Osteoblast (primary cell): ENCODE results near the gene IL6ST. TPM values are rescaled to one million over a fixed set of nuclear protein-coding genes. Genes with fewer than 3 reads are reported as not detected.

Experiments used
- DNase-seq: peaks from one replicate; pipeline ENCODE4 v3.0.0; 2011; ENCODE audit warnings: low spot score, mixed read lengths; ENCODE audit not compliant: insufficient read length; ENCODE audit errors: missing footprints
- H2AFZ ChIP-seq: 2 replicates; pipeline ENCODE4 v1.6.0; 2011; ENCODE audit warnings: mild to moderate bottlenecking, low read length
- H3K27ac ChIP-seq: 2 replicates; pipeline ENCODE4 v1.5.1; 2011; ENCODE audit warnings: mild to moderate bottlenecking, low read depth, low read length, moderate library complexity
- H3K27me3 ChIP-seq: 2 replicates; pipeline ENCODE4 v1.6.0; 2012; ENCODE audit warnings: mild to moderate bottlenecking, control low read depth, inconsistent platforms, low read length, moderate library complexity; ENCODE audit not compliant: insufficient read depth
- H3K36me3 ChIP-seq: 2 replicates; pipeline ENCODE4 v1.5.1; 2011; ENCODE audit warnings: mild to moderate bottlenecking, low read length, control low read depth, moderate library complexity; ENCODE audit not compliant: insufficient read depth
- H3K4me1 ChIP-seq: 2 replicates; pipeline ENCODE4 v1.5.1; 2011; ENCODE audit warnings: mild to moderate bottlenecking, low read length, control low read depth, moderate library complexity; ENCODE audit not compliant: insufficient read depth
- H3K4me2 ChIP-seq: 2 replicates; pipeline ENCODE4 v1.6.0; 2011; ENCODE audit warnings: mild to moderate bottlenecking, low read length; ENCODE audit not compliant: insufficient read depth
- H3K4me3 ChIP-seq: fragments of 200-600 bp; sonication (generic); 3 replicates; pipeline ENCODE4 v1.5.1; 2012; ENCODE audit warnings: mild to moderate bottlenecking, low read length, inconsistent platforms; ENCODE audit not compliant: insufficient read depth
- H3K79me2 ChIP-seq: 2 replicates; pipeline ENCODE4 v1.6.0; 2012; ENCODE audit warnings: mild to moderate bottlenecking, low read length, control low read depth, inconsistent platforms; ENCODE audit not compliant: insufficient read depth
- H3K9me3 ChIP-seq: 2 replicates; pipeline ENCODE4 v1.5.1; 2011; ENCODE audit warnings: low read depth, low read length, control low read depth
- H4K20me1 ChIP-seq: 2 replicates; pipeline ENCODE4 v1.6.0; 2012; ENCODE audit warnings: mild to moderate bottlenecking, low read length, control low read depth; ENCODE audit not compliant: insufficient read depth
- total RNA-seq: library from RNA; depleted of rRNA; stranded (reverse); fragments of >200 nt; gene quantifications from 2 replicates; pipeline ENCODE4 v1.2.3, GENCODE V29; 2012
- TF ChIP-seq, protein P1 (sequence below): IDR thresholded peaks from 2 replicates; pipeline ENCODE4 v1.5.1; 2011; ENCODE audit warnings: mild to moderate bottlenecking, low read depth, low read length, moderate library complexity; ENCODE audit errors: extremely low read depth

The IL6ST gene
- total RNA-seq, 1 donor = 804 TPM

DNA sequence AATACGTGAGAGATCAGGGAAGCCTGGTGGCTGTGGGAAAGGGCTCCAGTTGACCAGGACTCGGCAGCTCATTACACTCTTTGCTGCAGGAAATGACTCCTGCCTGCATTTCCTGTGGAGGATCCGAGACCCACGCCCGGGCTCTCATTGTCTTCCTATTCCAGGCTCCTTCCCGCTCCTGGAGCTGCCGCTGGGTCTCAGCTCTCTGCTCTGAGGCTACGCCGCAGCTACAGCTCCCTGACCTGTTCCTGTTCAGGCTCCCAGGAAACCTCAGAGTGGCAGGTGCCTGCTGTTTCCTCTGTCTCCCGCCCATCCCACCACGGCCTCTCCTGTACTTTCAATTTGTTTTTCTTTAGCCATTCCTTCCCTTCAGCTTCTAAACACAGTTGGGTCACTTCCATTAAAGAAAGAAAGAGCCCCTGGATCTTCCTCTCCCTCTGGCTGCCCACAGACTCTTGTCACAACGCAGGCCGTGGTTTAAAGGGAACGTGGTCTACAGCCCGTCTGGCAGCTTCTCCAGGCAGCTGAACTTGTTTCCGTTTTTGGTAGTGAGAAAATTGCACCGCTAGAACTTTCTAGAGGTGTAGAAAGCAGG is 71.5 kb downstream of the IL6ST start:
- Histone ChIP-seq H3K4me1 (peaks cover 5% of the 10 kb centered on the region), H3K36me3 (no peaks in the 10 kb centered on the region), H4K20me1 (no peaks in the 10 kb centered on the region), H3K4me2 (peak overlapping the region; percentile 80), H3K79me2 (no peaks in the 10 kb centered on the region), H3K9me3 (no peaks in the 10 kb centered on the region), H3K27ac (no peak overlapping the region), H2AFZ (peak overlapping the region; percentile 94), H3K27me3 (no peaks in the 10 kb centered on the region), H3K4me3 (peak overlapping the region; percentile 66)
- TF ChIP-seq, protein P1, sequence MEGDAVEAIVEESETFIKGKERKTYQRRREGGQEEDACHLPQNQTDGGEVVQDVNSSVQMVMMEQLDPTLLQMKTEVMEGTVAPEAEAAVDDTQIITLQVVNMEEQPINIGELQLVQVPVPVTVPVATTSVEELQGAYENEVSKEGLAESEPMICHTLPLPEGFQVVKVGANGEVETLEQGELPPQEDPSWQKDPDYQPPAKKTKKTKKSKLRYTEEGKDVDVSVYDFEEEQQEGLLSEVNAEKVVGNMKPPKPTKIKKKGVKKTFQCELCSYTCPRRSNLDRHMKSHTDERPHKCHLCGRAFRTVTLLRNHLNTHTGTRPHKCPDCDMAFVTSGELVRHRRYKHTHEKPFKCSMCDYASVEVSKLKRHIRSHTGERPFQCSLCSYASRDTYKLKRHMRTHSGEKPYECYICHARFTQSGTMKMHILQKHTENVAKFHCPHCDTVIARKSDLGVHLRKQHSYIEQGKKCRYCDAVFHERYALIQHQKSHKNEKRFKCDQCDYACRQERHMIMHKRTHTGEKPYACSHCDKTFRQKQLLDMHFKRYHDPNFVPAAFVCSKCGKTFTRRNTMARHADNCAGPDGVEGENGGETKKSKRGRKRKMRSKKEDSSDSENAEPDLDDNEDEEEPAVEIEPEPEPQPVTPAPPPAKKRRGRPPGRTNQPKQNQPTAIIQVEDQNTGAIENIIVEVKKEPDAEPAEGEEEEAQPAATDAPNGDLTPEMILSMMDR = no peak
- DNase-seq = no peak

DNA sequence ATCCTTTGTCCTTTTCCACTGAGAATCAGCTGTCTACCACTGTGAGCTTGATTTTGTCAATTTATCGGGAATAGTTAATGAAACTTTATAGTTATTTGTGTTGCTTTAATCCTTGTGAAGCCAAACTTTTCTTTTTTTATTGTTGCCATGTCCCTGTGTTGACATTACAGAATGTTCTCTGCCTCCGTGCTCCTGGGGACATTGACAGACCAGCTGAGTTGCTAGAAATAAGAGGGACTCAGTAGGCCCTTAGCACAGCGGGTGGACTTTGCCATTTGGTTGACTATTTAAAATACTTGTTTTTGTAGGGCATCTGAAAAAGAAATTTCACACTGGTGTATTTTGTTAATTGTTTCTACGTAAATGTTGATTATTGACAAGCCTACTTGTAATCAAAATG is 73.1 kb downstream of the IL6ST start:
- peaks cover 5% of the 10 kb centered on the region for H3K4me1 ChIP-seq
- no peaks in the 10 kb centered on the region for H4K20me1 ChIP-seq
- TF ChIP-seq, protein P1 = no peak
- no peak for DNase-seq
- no peaks in the 10 kb centered on the region for H3K9me3 ChIP-seq
- no peaks in the 10 kb centered on the region for H3K79me2 ChIP-seq
- no peak overlapping the region for H3K27ac ChIP-seq
- no peaks in the 10 kb centered on the region for H3K27me3 ChIP-seq
- no peak overlapping the region for H3K4me2 ChIP-seq
- H3K36me3 ChIP-seq = no peaks in the 10 kb centered on the region
- H3K4me3 ChIP-seq = no peak overlapping the region
- H2AFZ ChIP-seq = no peak overlapping the region

DNA sequence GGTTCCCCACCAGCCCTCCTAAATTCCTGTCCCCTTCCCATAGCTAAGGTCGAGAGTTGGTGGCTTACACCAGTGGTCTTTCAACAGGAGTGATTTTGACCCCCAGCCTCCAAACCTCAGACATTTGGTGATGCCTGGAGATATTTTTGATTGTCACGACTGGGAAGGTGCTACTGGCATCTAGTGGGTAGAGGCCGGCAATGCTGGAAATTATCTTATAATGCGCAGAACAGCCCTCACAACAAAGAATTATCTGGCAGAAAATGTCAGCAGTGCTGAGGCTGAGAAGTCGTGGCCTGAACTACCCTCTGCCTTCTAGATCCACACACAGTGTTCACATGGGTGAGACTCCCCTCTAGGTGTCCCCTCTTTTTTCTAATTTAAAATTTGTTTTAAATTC is 74.0 kb downstream of the IL6ST start:
- Histone ChIP-seq H2AFZ (peak overlapping the region; percentile 26), H3K27ac (no peak overlapping the region), H3K4me2 (no peak overlapping the region), H3K79me2 (no peaks in the 10 kb centered on the region), H3K4me1 (peaks cover 5% of the 10 kb centered on the region), H3K9me3 (no peaks in the 10 kb centered on the region), H3K27me3 (no peaks in the 10 kb centered on the region), H3K4me3 (no peak overlapping the region), H3K36me3 (no peaks in the 10 kb centered on the region), H4K20me1 (no peaks in the 10 kb centered on the region)
- no peak for DNase-seq
- TF ChIP-seq, protein P1 = peak; percentile 66

DNA sequence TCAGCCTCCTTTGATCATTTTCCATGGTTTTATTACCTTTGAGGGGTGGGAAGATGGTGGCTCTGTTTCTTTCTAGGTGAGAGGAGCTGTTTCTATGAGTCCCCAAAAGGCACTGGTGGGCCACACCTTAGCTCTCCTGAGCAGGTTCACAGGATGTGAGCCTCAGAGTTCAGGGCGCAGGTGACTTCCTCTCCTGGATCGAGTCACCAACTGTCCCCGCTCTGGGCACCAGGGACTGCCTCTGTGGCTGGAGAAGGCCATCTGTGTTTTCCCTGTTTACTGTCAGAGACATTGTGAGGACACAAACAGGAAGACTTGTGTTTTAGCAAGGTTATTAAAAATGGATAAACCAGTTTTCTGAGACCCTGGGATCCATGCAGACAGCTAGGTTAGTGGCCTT is 75.1 kb downstream of the IL6ST start:
- H3K4me1 ChIP-seq = peaks cover 5% of the 10 kb centered on the region
- no peaks in the 10 kb centered on the region for H3K9me3 ChIP-seq
- no peak overlapping the region for H2AFZ ChIP-seq
- DNase-seq = no peak
- H3K27me3 ChIP-seq = no peaks in the 10 kb centered on the region
- no peaks in the 10 kb centered on the region for H3K36me3 ChIP-seq
- no peak overlapping the region for H3K27ac ChIP-seq
- no peak overlapping the region for H3K4me3 ChIP-seq
- no peaks in the 10 kb centered on the region for H3K79me2 ChIP-seq
- no peak overlapping the region for H3K4me2 ChIP-seq
- H4K20me1 ChIP-seq = no peaks in the 10 kb centered on the region
- TF ChIP-seq, protein P1 = no peak
